Caco-2 (cell line): Measurements from ENCODE around the gene MYO5B. TPM values are rescaled to one million over a fixed set of nuclear protein-coding genes. Genes with fewer than 3 reads are reported as not detected.

Experiments used
- BruUV-seq: library from RNA; stranded (reverse); fragments of 400-500 nt; replicated peaks from 2 replicates; lab custom pipeline; 2021; lab: Mats Ljungman, UMichigan
- CTCF ChIA-PET: fragments of 300-600 bp; sonication (Branson Sonifier 250); formaldehyde crosslinking; loops from one replicate; lab custom pipeline; 2022; ENCODE audit warnings: antibody characterized with exemption; lab: Charles Lee
- POLR2A ChIA-PET: fragments of 300-600 bp; sonication (Branson Sonifier 250); formaldehyde crosslinking; loops from one replicate; lab custom pipeline; 2022; ENCODE audit warnings: antibody characterized with exemption; lab: Charles Lee
- DNase-seq, 2 experiments: peaks; one replicate each; pipeline versions ENCODE4 v3.0.0 to v3.0.0-alpha.2; 2020 to 2022
- H3K27me3 ChIP-seq: replicated peaks from 2 replicates; pipeline ENCODE4 v1.6.0; 2011; ENCODE audit warnings: low read length; ENCODE audit not compliant: control insufficient read depth, insufficient read depth
- H3K36me3 ChIP-seq: 2 replicates; pipeline ENCODE4 v1.5.1; 2011; ENCODE audit warnings: low read length; ENCODE audit not compliant: control insufficient read depth, insufficient read depth
- H3K4me1 ChIP-seq: fragments of 250-450 bp; sonication (Bioruptor Pico); 2 replicates; pipeline ENCODE4 v1.5.1; 2020; ENCODE audit warnings: mild to moderate bottlenecking
- H3K4me3 ChIP-seq: 2 replicates; pipeline ENCODE4 v1.5.1; 2011; ENCODE audit warnings: low read depth, mild to moderate bottlenecking, control low read depth, low read length
- H3K9me3 ChIP-seq: fragments of 250-450 bp; sonication (Bioruptor Pico); 2 replicates; pipeline ENCODE4 v1.5.1; 2020; ENCODE audit warnings: mild to moderate bottlenecking, moderate library complexity
- H3K27ac Mint-ChIP-seq: one replicate; pipeline ENCODE4 v1.8.0; 2022; ENCODE audit warnings: mixed read lengths; ENCODE audit not compliant: unreplicated experiment
- H3K27me3 Mint-ChIP-seq: one replicate; pipeline ENCODE4 v1.8.0; 2022; ENCODE audit warnings: mixed read lengths; ENCODE audit not compliant: insufficient read depth, unreplicated experiment
- H3K36me3 Mint-ChIP-seq: one replicate; pipeline ENCODE4 v1.8.0; 2022; ENCODE audit warnings: mild to moderate bottlenecking, mixed read lengths; ENCODE audit not compliant: insufficient read depth, unreplicated experiment
- H3K4me1 Mint-ChIP-seq: one replicate; pipeline ENCODE4 v1.8.0; 2022; ENCODE audit warnings: low read depth, mixed read lengths; ENCODE audit not compliant: unreplicated experiment
- H3K4me3 Mint-ChIP-seq: one replicate; pipeline ENCODE4 v1.8.0; 2022; ENCODE audit warnings: mild to moderate bottlenecking, moderate library complexity, mixed read lengths; ENCODE audit not compliant: unreplicated experiment
- H3K9me3 Mint-ChIP-seq: one replicate; pipeline ENCODE4 v1.8.0; 2022; ENCODE audit warnings: mixed read lengths; ENCODE audit not compliant: unreplicated experiment
- CTCF ChIP-seq, 2 experiments: fragments of 200-600 bp in 1 of 2; IDR thresholded peaks; 1 replicate in 1 of 2; 2 replicates in 1 of 2; pipeline versions ENCODE4 v1.5.1 to v1.8.0; 2011 to 2022; ENCODE audit warnings: antibody characterized with exemption in 1 of 2, control low read depth in 1 of 2, inconsistent platforms in 1 of 2, low read depth in 1 of 2, low read length in 1 of 2, mild to moderate bottlenecking in 1 of 2, moderate library complexity in 1 of 2; ENCODE audit not compliant: insufficient read depth in 1 of 2, severe bottlenecking in 1 of 2, unreplicated experiment in 1 of 2
- intact Hi-C: fragments of 100-400 bp; cut with micrococcal nuclease; formaldehyde crosslinking; loops from one replicate; pipeline ENCODE4 v1.10.0; 2022; ENCODE audit not compliant: unreplicated experiment
- total RNA-seq: library from RNA; stranded (reverse); gene quantifications from 2 replicates; pipeline ENCODE4 v1.2.3, GENCODE V29; 2022

The MYO5B gene
- total RNA-seq, 1 experiment from 2014 or later, result 28.3 TPM

GRCh38 chr18:50011813-50012435 lies 183.0 kb downstream of the MYO5B start:
- peaks cover 7% of the 10 kb centered on the region for H3K4me1 Mint-ChIP-seq
- H3K27me3 ChIP-seq, result no peaks in the 10 kb centered on the region
- no peaks in the 10 kb centered on the region for H3K9me3 Mint-ChIP-seq
- peak overlapping the region; percentile 65 for H3K27ac Mint-ChIP-seq
- no peak overlapping the region for H3K4me3 ChIP-seq
- DNase-seq, result no peak
- no peaks in the 10 kb centered on the region for H3K36me3 ChIP-seq
- H3K9me3 ChIP-seq, result no peaks in the 10 kb centered on the region
- intact Hi-C loops, result loop anchor here (5.0 kb wide), 1 partner anchor 190 kb away; no protein-coding TSS in a partner anchor
- POLR2A ChIA-PET, result no interaction called here
- no peak overlapping the region for H3K4me3 Mint-ChIP-seq
- CTCF ChIA-PET, result interaction anchor here (1.0 kb wide), 1 partner anchor 183 kb away, joined by 3 read pairs; no protein-coding TSS in a partner anchor
- peaks cover 5% of the 10 kb centered on the region for H3K36me3 Mint-ChIP-seq
- H3K4me1 ChIP-seq, result peaks cover 4% of the 10 kb centered on the region; the same call in 1 of the 2 replicates
- TF ChIP-seq CTCF (IDR thresholded peaks at IDR 0.05; ENCODE audit: insufficient read depth in 1 of 2, low read depth in 1 of 2, low read length in 1 of 2, severe bottlenecking in 1 of 2, unreplicated experiment in 1 of 2), result no peak
- no TSS peak for BruUV-seq
- no peaks in the 10 kb centered on the region for H3K27me3 Mint-ChIP-seq

DNA sequence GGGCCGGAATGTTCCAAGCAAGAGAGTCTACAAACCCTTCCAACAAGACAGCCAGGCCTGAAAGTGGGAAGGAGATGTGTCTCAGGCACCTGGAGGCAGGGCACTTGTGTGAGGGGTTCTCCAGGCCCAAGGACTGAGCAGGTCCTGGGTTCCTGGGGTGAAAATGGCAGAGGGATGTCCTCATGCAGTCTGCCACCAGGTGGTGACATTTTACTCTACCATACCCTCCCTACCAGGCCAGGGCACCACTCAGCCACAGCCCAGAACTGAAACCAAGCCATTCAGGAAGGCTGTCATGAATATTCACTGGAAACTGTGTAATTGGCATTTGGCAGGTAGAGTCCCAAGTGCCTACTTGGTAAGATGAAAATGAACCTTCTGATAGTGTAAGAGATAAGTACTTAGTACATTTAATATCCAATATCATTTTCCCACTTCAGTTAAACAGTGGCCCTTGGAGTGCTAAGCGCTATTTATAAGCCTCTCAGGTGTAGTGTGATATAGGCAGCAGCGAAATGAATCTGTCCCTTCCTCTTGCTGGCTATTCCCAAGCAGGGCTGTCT lies 185.1 kb downstream of the MYO5B start:
- intact Hi-C loops, result loop anchor here (5.0 kb wide), 1 partner anchor 192 kb away; no protein-coding TSS in a partner anchor
- no peaks in the 10 kb centered on the region for H3K36me3 ChIP-seq
- H3K9me3 Mint-ChIP-seq, result no peaks in the 10 kb centered on the region
- DNase-seq, result peak in 1 of 2 experiments; percentile 19
- no peak overlapping the region for H3K4me3 Mint-ChIP-seq
- no peaks in the 10 kb centered on the region for H3K9me3 ChIP-seq
- ChIA-PET POLR2A (no interaction called here), CTCF (no interaction called here)
- H3K4me3 ChIP-seq, result no peak overlapping the region
- H3K4me1 ChIP-seq, result peaks cover 4% of the 10 kb centered on the region; the same call in 1 of the 2 replicates
- no peaks in the 10 kb centered on the region for H3K36me3 Mint-ChIP-seq
- peak; percentile 9 to 35 for TF ChIP-seq CTCF (IDR thresholded peaks at IDR 0.05; ENCODE audit: insufficient read depth in 1 of 2, low read depth in 1 of 2, low read length in 1 of 2, severe bottlenecking in 1 of 2, unreplicated experiment in 1 of 2)
- H3K27ac Mint-ChIP-seq, result no peak overlapping the region
- H3K4me1 Mint-ChIP-seq, result peaks cover 7% of the 10 kb centered on the region
- no TSS peak for BruUV-seq
- H3K27me3 Mint-ChIP-seq, result no peaks in the 10 kb centered on the region
- no peaks in the 10 kb centered on the region for H3K27me3 ChIP-seq

- intact Hi-C loops, result no loop called here
- CTCF ChIA-PET, result no interaction called here
Observed at GRCh38 chr18:50008306-50008705, 186.6 kb downstream of the MYO5B start.

More at GRCh38 chr18:50008306-50008705, 186.6 kb downstream of the MYO5B start:
- Mint-ChIP-seq H3K4me1 (peaks cover 7% of the 10 kb centered on the region), H3K9me3 (no peaks in the 10 kb centered on the region), H3K4me3 (no peak overlapping the region), H3K27ac (no peak overlapping the region), H3K36me3 (no peaks in the 10 kb centered on the region), H3K27me3 (no peaks in the 10 kb centered on the region)
- POLR2A ChIA-PET, result no interaction called here
- Histone ChIP-seq H3K9me3 (no peaks in the 10 kb centered on the region), H3K4me1 (peaks cover 4% of the 10 kb centered on the region; the same call in 1 of the 2 replicates), H3K4me3 (no peak overlapping the region), H3K36me3 (no peaks in the 10 kb centered on the region), H3K27me3 (no peaks in the 10 kb centered on the region)
- BruUV-seq, result no TSS peak
- TF ChIP-seq CTCF (IDR thresholded peaks at IDR 0.05; ENCODE audit: insufficient read depth in 1 of 2, low read depth in 1 of 2, low read length in 1 of 2, severe bottlenecking in 1 of 2, unreplicated experiment in 1 of 2), result no peak
- no peak for DNase-seq
